Subcutaneous adipose tissue (tissue), 4 donors: ENCODE measurements around the gene APPBP2. TPM values are rescaled to one million over a fixed set of nuclear protein-coding genes. Genes with fewer than 3 reads are reported as not detected.

Experiments used
- CTCF ChIP-seq: fragments of 450-650 bp; IDR thresholded peaks from one replicate; pipeline ENCODE4 v1.5.1; 2016; ENCODE audit warnings: low read depth, mild to moderate bottlenecking, control low read depth, antibody characterized with exemption, moderate library complexity
- total RNA-seq, 4 donors: library from RNA; depleted of rRNA; stranded (reverse); fragments of >200 nt; gene quantifications; one replicate each; pipeline ENCODE4 v1.1.0, GENCODE V29; 2016

Gene APPBP2
- total RNA-seq, 4 donors from 2014 or later: 27.7 to 39.9 (median 36.3) TPM

GRCh38 chr17:60463157-60463835 is 62.7 kb downstream of the APPBP2 start:
- TF ChIP-seq CTCF: no peak

- no peak for TF ChIP-seq CTCF
Measured at GRCh38 chr17:60461584-60461983, 64.5 kb downstream of the APPBP2 start.

- TF ChIP-seq CTCF: no peak
Measured at GRCh38 chr17:60457148-60457547, 68.9 kb downstream of the APPBP2 start.

DNA sequence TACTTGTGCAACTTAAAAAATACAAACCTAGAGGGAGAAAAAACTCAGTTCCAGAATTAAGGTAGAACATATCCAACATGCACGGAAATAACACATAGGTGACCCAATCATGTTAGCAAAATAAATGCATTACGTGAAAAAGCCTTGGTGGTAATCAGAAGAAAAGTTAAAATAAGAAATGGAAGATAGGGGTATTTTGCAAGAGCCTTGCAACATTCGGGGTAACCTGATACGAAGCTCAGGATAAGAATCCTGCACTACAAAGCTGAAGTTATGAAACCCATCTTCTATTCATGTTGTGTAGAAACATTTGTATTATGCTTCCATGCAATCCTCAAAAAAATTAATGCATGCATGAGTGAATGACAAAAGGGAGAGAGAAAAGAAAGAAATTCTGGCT is 70.7 kb downstream of the APPBP2 start:
- no peak for TF ChIP-seq CTCF

DNA sequence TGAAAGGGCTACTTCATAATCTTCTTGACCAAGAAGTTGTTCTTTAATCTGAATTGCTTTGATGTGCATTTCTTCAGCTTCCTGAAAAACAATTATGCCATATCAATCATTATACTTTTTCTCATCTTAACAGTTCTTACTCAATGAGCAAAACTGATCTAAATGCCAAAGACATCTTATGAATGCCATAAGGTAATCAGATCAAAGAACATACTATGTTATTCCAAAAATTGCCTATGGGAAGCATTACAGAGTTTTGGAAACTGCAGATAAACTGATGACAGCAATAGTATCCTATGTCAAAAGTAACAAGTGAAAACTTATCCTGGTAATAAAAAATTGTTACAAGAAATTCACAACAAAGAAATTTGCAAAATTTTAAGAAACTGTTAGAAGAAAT is 74.1 kb downstream of the APPBP2 start:
- peak; percentile 69 for TF ChIP-seq CTCF

DNA sequence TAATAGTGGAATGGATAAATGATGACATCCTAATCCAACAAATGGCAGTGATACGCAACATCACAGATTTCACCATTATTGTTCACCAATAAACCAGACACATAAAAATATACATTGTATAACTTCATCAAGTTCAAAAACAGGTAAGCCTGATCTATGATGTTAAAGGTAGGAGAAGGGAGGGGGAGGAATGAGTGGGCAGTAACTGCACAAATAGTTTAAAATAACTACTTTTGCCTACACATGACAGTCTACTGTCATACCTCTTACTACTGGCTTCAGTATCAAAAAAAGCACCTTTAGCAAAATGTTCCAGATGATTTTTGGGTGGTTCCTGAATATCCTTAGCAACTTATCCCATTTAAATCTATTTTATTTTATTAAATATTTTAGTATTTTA is 75.0 kb downstream of the APPBP2 start:
- TF ChIP-seq CTCF: no peak

DNA sequence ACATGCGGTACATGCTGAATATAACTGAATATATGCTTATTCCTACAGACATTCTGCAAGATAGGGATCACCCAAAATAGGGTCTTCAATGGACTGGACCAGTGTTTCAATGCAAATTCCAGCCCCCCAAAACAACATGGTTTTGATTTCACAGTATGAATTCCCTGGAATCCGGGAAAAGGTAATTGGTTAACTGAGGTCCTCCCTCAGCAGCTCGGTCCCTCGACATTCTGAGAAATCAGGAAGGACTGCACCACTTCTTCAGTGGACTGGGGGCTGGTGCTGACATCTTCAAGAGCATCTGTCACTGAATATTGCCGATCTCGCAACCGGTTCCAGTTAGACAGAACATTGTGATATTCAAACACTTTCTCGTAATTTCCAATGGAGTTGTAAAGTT is 78.7 kb downstream of the APPBP2 start:
- no peak for TF ChIP-seq CTCF
